ENCODE results near the gene GLRA1.

Gene GLRA1

DNA sequence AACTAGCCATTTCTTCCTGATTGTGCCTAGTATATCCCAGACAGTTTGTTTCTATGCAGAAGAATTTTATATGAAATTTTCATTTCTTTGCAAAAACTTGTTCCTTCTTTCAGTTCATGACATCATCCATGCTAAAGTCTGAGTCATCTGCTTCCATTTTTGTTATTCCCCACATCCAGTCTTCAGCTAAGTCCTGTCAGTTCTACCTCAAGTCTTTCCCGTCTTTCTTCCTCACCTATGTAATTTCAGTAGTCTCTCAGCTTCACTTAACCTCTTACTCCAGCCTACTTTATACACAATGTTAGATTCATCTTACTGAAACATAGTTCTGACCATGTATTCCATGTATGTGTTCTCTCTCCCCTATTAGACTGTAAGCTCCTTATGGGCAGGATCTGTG is 113.8 kb downstream of the GLRA1 start:
- H3K4me3 ChIP-seq (ENCODE audit: low read depth, low read length), result no peak overlapping the region
- DNase-seq (ENCODE audit: low read depth), result no peak
- TF ChIP-seq POLR2A (IDR thresholded peaks at IDR 0.05; ENCODE audit: extremely low read depth, insufficient read length) (no peak), MYC (IDR thresholded peaks at IDR 0.05; ENCODE audit: low read depth, low read length) (no peak)

DNA sequence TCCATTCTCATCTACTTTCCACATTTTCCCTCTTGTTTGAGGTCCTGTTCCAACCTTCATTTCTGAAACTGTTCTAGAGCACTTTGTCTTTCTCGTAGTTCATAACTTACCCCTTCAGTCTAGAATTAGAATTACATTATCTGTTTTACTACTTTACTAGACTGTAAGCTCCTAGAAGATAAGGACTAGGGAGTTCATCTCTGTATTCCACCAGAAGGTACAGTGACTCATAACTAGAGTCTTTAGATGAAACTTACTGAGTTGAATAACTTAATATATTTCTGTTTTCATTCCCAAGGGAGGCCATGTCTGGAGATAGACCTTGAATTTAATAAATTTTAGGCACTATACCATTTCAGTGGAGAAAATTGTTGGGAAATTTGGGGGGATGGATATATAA is 114.2 kb downstream of the GLRA1 start:
- no peak overlapping the region for H3K4me3 ChIP-seq (ENCODE audit: low read depth, low read length)
- DNase-seq (ENCODE audit: low read depth), result no peak
- TF ChIP-seq, protein P1, sequence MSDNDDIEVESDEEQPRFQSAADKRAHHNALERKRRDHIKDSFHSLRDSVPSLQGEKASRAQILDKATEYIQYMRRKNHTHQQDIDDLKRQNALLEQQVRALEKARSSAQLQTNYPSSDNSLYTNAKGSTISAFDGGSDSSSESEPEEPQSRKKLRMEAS (IDR thresholded peaks at IDR 0.05; ENCODE audit: low read depth, low read length), result no peak
- no peak for TF ChIP-seq POLR2A (IDR thresholded peaks at IDR 0.05; ENCODE audit: extremely low read depth, insufficient read length)
- TF ChIP-seq MYC (IDR thresholded peaks at IDR 0.05; ENCODE audit: low read depth, low read length), result no peak
- TF ChIP-seq, protein P2, sequence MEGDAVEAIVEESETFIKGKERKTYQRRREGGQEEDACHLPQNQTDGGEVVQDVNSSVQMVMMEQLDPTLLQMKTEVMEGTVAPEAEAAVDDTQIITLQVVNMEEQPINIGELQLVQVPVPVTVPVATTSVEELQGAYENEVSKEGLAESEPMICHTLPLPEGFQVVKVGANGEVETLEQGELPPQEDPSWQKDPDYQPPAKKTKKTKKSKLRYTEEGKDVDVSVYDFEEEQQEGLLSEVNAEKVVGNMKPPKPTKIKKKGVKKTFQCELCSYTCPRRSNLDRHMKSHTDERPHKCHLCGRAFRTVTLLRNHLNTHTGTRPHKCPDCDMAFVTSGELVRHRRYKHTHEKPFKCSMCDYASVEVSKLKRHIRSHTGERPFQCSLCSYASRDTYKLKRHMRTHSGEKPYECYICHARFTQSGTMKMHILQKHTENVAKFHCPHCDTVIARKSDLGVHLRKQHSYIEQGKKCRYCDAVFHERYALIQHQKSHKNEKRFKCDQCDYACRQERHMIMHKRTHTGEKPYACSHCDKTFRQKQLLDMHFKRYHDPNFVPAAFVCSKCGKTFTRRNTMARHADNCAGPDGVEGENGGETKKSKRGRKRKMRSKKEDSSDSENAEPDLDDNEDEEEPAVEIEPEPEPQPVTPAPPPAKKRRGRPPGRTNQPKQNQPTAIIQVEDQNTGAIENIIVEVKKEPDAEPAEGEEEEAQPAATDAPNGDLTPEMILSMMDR (IDR thresholded peaks at IDR 0.05; ENCODE audit: low read depth, low read length), result no peak

DNA sequence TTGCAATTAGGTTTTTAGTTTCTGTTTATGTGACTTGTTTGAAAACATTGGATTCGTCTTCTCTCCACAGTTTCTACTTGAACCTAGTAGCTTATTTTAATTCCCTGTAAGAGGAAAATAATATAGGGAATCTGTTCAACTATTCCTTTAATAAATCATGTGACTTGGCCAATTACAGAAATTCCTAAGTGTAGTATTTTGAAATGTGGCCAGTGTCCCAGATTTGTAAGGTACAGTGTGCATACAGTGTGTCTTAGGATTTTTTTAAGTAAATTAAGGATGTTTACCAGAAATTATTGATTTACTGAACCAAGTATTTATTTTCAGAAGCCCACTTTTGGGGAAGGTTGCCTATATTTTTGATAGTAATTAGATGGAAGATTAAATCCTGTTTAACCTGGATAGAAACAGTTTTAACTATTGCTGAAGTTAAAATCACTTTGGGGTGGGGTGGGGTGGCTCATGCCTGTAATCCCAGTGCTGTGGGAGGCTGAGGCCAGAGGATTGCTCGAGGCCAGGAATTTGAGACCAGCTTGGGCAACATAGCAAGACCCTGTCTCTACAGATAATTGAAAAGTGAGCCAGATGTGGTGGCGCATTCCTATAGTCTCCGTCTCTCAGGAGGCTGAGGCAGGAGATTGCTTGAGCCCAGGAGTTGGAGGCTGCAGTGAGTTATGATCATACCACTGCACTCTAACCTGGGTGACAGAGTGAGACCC is 116.0 kb downstream of the GLRA1 start:
- TF ChIP-seq, protein P1 (IDR thresholded peaks at IDR 0.05; ENCODE audit: low read depth, low read length), result no peak
- TF ChIP-seq, protein P2 (IDR thresholded peaks at IDR 0.05; ENCODE audit: low read depth, low read length), result no peak
- TF ChIP-seq MYC (IDR thresholded peaks at IDR 0.05; ENCODE audit: low read depth, low read length), result no peak
- TF ChIP-seq POLR2A (IDR thresholded peaks at IDR 0.05; ENCODE audit: extremely low read depth, insufficient read length), result no peak
- no peak overlapping the region for H3K4me3 ChIP-seq (ENCODE audit: low read depth, low read length)
- no peak for DNase-seq (ENCODE audit: low read depth)

DNA sequence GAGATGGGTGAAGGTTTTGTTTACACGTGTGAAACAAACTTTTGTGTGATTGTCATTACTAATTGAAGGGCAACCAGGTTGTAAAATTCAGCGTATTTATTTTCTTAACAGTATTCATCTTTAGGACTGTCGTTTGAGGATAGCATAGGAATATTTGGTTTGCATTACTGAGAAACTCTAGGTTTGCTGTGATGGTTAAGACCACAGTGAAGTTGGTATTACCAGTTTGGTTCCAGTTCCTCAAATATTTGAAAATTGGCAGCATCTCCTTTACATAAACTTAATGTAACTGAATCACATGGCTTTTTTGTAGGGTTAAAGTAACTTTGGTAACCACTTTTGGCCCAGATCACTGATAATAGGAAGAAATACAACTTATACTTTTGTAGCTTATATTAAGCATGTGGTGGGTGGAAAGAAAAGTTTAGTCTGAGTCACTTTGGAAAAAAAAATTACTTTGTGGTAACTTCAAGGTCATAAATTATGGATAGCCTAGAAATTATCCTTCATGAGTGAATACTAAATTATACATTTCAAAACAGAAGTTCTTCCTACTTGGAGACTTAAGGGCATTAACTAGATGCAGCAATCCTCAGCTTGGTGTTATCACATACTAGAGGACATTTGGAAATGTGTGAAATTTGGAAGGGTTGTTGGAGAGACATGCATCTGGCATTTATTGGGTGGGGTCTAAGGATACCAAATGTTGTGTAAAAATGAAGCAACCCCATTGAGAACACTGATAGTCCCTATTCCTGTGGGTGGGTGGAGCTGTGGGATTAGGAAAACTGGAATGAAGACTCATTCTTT is 119.0 kb downstream of the GLRA1 start:
- DNase-seq (ENCODE audit: low read depth), result no peak
- H3K4me3 ChIP-seq (ENCODE audit: low read depth, low read length), result no peak overlapping the region
- TF ChIP-seq, protein P2 (IDR thresholded peaks at IDR 0.05; ENCODE audit: low read depth, low read length), result no peak
- no peak for TF ChIP-seq MYC (IDR thresholded peaks at IDR 0.05; ENCODE audit: low read depth, low read length)
- no peak for TF ChIP-seq POLR2A (IDR thresholded peaks at IDR 0.05; ENCODE audit: extremely low read depth, insufficient read length)
- TF ChIP-seq, protein P1 (IDR thresholded peaks at IDR 0.05; ENCODE audit: low read depth, low read length), result no peak

DNA sequence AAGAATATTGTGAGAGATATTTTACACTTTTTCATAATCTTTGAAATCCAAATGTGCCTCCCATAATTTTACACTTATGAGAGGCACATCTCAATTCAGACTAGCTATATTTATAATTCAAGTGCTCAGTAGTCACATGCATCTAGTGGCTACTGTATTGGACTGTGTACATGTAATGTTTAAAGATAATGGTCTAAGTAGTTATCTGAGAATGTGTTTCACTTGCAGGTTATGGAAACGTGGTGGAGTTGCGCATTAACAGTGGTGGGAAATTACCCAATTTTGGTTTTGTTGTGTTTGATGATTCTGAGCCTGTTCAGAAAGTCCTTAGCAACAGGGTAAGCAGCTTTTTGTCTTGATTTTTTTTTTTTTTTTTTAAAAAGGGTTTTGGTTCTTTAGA is 124.1 kb downstream of the GLRA1 start:
- TF ChIP-seq POLR2A (IDR thresholded peaks at IDR 0.05; ENCODE audit: extremely low read depth, insufficient read length) (no peak), MYC (IDR thresholded peaks at IDR 0.05; ENCODE audit: low read depth, low read length) (no peak)
- TF ChIP-seq, protein P2 (IDR thresholded peaks at IDR 0.05; ENCODE audit: low read depth, low read length), result no peak
- TF ChIP-seq, protein P1 (IDR thresholded peaks at IDR 0.05; ENCODE audit: low read depth, low read length), result no peak
- peak; percentile 57 for DNase-seq (ENCODE audit: low read depth)
- no peak overlapping the region for H3K4me3 ChIP-seq (ENCODE audit: low read depth, low read length)

DNA sequence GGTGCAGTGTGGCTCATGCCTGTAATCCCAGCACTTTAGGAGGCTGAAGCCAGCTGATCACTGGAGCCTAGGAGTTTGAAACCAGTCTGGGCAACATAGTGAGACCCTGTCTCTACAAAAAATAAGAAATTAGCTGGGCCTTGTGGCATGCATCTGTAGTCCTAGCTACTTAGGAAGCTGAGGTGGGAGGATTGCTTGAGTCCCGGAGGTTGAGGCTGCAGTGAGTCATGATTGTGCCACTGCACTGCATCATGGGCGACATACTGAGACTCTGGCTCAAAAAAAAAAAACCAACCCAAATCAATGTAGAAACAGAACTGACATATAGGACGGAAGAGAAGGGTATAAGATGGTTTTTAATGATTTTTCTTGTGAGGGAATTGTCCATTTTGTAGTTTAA is 125.2 kb downstream of the GLRA1 start:
- H3K4me3 ChIP-seq (ENCODE audit: low read depth, low read length), result no peak overlapping the region
- TF ChIP-seq POLR2A (IDR thresholded peaks at IDR 0.05; ENCODE audit: extremely low read depth, insufficient read length) (no peak), MYC (IDR thresholded peaks at IDR 0.05; ENCODE audit: low read depth, low read length) (no peak)
- TF ChIP-seq, protein P2 (IDR thresholded peaks at IDR 0.05; ENCODE audit: low read depth, low read length), result no peak
- TF ChIP-seq, protein P1 (IDR thresholded peaks at IDR 0.05; ENCODE audit: low read depth, low read length), result no peak
- DNase-seq (ENCODE audit: low read depth), result peak; percentile 75
